Osteocyte (in vitro differentiated cells): ENCODE measurements around the gene LRRC43. TPM values are rescaled to one million over a fixed set of nuclear protein-coding genes. Genes with fewer than 3 reads are reported as not detected.
"Not testable (repeated sequence)": the region's sequence is repeated elsewhere in the genome, so short reads cannot be mapped to it uniquely, and the experiment has no call there.

ENCODE experiments used
- DNase-seq: peaks from one replicate; pipeline ENCODE4 v3.0.0; 2021; ENCODE audit warnings: mixed read lengths; ENCODE audit not compliant: unreplicated experiment; ENCODE audit errors: extremely low spot score
- H3K27ac Mint-ChIP-seq: one replicate; pipeline ENCODE4 v1.8.0; 2021; ENCODE audit warnings: mild to moderate bottlenecking, mixed read lengths; ENCODE audit not compliant: unreplicated experiment
- H3K27me3 Mint-ChIP-seq: one replicate; pipeline ENCODE4 v1.8.0; 2021; ENCODE audit warnings: mixed read lengths; ENCODE audit not compliant: unreplicated experiment
- H3K36me3 Mint-ChIP-seq: one replicate; pipeline ENCODE4 v1.8.0; 2021; ENCODE audit warnings: mixed read lengths; ENCODE audit not compliant: unreplicated experiment
- H3K4me1 Mint-ChIP-seq: one replicate; pipeline ENCODE4 v1.8.0; 2021; ENCODE audit warnings: mixed read lengths; ENCODE audit not compliant: unreplicated experiment
- H3K4me3 Mint-ChIP-seq: one replicate; pipeline ENCODE4 v1.8.0; 2021; ENCODE audit warnings: mild to moderate bottlenecking, moderate library complexity, mixed read lengths; ENCODE audit not compliant: unreplicated experiment
- H3K9me3 Mint-ChIP-seq: one replicate; pipeline ENCODE4 v1.8.0; 2021; ENCODE audit warnings: mixed read lengths; ENCODE audit not compliant: unreplicated experiment
- total RNA-seq: library from RNA; stranded (reverse); gene quantifications from 2 replicates; pipeline ENCODE4 v1.2.1, GENCODE V29; 2021
- TF ChIP-seq, protein P1 (sequence below): fragments of 200-600 bp; sonication (generic); IDR thresholded peaks from 2 replicates; pipeline ENCODE4 v1.5.0; 2021; ENCODE audit warnings: antibody characterized with exemption, mild to moderate bottlenecking, moderate library complexity

Gene LRRC43
- total RNA-seq, 1 donor from 2014 or later, result 2.0 TPM

DNA sequence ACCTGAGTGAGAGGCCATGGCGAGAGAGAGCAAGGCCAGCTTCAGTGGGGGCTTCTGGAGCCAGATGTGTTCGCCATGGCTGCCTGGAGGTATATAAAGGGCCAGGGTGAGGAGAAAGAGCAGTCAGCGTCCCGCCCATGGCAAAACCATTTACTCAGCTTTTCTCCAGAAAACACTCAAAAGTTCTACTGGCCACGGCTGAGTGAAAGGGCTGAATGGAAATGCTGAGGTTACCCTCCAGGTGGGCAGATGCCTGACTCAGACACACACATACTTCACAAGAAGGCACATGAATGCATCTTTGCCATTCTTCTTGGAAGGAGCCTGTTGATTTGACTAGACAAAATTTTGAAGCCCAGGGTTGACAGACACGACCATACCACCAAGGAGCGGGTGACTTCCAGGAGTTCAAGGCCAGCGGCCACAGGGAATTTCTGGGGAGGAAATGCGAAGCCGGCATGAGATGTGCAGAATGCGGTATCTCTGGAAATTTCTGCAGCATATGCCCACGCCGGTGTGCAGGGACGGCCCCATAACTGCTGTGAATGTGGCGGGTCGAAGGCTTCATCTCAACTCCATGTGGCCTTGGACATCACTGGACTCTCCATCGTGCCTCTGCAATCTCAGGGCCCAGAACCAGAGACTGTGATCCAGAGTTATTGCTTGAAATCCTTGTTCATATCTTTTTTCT lies 8.6 kb upstream of the LRRC43 start, which contains the start of gene IL31:
Gene IL31 (minus strand): TSS at position 67 of the 691 bp plus-strand sequence. CDS start 49 bp downstream, at position 18.
- TF ChIP-seq, protein P1, sequence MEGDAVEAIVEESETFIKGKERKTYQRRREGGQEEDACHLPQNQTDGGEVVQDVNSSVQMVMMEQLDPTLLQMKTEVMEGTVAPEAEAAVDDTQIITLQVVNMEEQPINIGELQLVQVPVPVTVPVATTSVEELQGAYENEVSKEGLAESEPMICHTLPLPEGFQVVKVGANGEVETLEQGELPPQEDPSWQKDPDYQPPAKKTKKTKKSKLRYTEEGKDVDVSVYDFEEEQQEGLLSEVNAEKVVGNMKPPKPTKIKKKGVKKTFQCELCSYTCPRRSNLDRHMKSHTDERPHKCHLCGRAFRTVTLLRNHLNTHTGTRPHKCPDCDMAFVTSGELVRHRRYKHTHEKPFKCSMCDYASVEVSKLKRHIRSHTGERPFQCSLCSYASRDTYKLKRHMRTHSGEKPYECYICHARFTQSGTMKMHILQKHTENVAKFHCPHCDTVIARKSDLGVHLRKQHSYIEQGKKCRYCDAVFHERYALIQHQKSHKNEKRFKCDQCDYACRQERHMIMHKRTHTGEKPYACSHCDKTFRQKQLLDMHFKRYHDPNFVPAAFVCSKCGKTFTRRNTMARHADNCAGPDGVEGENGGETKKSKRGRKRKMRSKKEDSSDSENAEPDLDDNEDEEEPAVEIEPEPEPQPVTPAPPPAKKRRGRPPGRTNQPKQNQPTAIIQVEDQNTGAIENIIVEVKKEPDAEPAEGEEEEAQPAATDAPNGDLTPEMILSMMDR, result no peak
- Mint-ChIP-seq H3K27ac (no peak within 1 kb of the TSS), H3K36me3 (no peaks in the 10 kb centered on the region), H3K4me3 (no peak within 1 kb of the TSS), H3K9me3 (no peaks in the 10 kb centered on the region), H3K27me3 (peaks cover 12% of the 10 kb centered on the region), H3K4me1 (no peaks in the 10 kb centered on the region)
- DNase-seq, result no peak

GRCh38 chr12:122176473-122176872 lies 6.5 kb upstream of the LRRC43 start:
- H3K9me3 Mint-ChIP-seq, H3K4me3 Mint-ChIP-seq, H3K27ac Mint-ChIP-seq, DNase-seq, H3K36me3 Mint-ChIP-seq, H3K4me1 Mint-ChIP-seq: not testable (repeated sequence)
- peaks cover 12% of the 10 kb centered on the region for H3K27me3 Mint-ChIP-seq

- DNase-seq, result no peak
- Mint-ChIP-seq H3K4me1 (peaks cover 4% of the 10 kb centered on the region), H3K27me3 (no peaks in the 10 kb centered on the region), H3K27ac (no peak overlapping the region), H3K36me3 (no peaks in the 10 kb centered on the region), H3K9me3 (no peaks in the 10 kb centered on the region), H3K4me3 (peak overlapping the region; percentile 73)
- TF ChIP-seq, protein P1, result no peak
Measured at GRCh38 chr12:122183588-122183940, 641 bp downstream of the LRRC43 start.

GRCh38 chr12:122184517-122184916 lies 1.6 kb downstream of the LRRC43 start:
- DNase-seq, result no peak
- Mint-ChIP-seq H3K4me1 (peaks cover 4% of the 10 kb centered on the region), H3K36me3 (no peaks in the 10 kb centered on the region), H3K4me3 (peak overlapping the region; percentile 61), H3K27me3 (no peaks in the 10 kb centered on the region), H3K27ac (no peak overlapping the region), H3K9me3 (no peaks in the 10 kb centered on the region)
- TF ChIP-seq, protein P1, result no peak

GRCh38 chr12:122185079-122185478 lies 2.2 kb downstream of the LRRC43 start:
- TF ChIP-seq, protein P1, result no peak
- peaks cover 4% of the 10 kb centered on the region for H3K4me1 Mint-ChIP-seq
- no peaks in the 10 kb centered on the region for H3K27me3 Mint-ChIP-seq
- no peak for DNase-seq
- no peak overlapping the region for H3K4me3 Mint-ChIP-seq
- no peak overlapping the region for H3K27ac Mint-ChIP-seq
- H3K36me3 Mint-ChIP-seq, result no peaks in the 10 kb centered on the region
- no peaks in the 10 kb centered on the region for H3K9me3 Mint-ChIP-seq
